NCI-H345 (cell line): Measurements from ENCODE around the gene ODF2.
"Not testable (repeated sequence)": the region's sequence is repeated elsewhere in the genome, so short reads cannot be mapped to it uniquely, and the experiment has no call there.

Experiments used
- DNase-seq: peaks from one replicate; lab custom pipeline; 2025; lab: John Stamatoyannopoulos, UW

ODF2 gene

GRCh38 chr9:128484686-128485413 lies 29.0 kb downstream of the ODF2 start:
- DNase-seq, result no peak

- no peak for DNase-seq
These were observed 29.6 kb downstream of the ODF2 start for GRCh38 chr9:128485414-128485855.

DNA sequence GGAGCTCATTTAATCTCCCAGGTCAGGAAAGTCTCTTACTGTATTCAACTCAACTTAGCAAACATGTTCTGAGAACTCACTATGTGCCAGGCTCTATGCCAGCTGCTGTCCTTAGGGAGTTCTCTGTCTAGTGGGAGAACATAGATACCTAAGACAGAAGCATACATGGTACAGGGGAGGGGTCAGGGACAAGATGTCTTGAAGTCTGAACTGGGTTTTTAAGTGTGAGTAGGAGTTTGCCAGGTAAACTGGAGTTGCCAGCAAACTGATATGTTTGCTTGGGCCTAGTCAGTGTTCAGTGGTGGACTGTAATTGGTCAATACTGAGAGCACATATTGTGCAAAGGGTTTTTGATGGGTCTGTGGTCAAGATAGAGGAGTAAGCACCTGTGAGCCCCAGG lies 30.4 kb downstream of the ODF2 start:
- DNase-seq, result no peak

GRCh38 chr9:128493424-128493823 lies 37.6 kb downstream of the ODF2 start:
- no peak for DNase-seq

- peak; percentile 62 for DNase-seq
These were observed 38.4 kb downstream of the ODF2 start for GRCh38 chr9:128494108-128494745.

DNA sequence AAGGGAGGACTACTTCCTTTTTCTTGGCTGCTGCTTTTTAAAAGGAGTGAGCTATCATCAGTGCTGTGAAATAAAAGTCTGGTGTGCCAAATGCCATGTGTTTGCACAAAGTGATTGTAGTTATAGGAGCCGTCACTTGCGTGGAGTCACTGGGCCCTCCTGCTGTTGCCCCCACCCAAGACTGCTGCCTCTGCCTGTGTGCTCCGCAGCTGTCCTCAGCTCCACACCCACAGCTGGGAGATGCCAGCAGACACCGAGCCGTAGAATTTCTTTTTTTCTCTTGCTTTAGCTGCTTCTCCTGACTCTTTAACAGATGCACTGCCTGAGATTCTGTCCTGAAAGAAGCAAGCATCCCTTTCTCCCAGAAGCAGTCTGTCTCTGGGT lies 38.9 kb downstream of the ODF2 start:
- no peak for DNase-seq

DNA sequence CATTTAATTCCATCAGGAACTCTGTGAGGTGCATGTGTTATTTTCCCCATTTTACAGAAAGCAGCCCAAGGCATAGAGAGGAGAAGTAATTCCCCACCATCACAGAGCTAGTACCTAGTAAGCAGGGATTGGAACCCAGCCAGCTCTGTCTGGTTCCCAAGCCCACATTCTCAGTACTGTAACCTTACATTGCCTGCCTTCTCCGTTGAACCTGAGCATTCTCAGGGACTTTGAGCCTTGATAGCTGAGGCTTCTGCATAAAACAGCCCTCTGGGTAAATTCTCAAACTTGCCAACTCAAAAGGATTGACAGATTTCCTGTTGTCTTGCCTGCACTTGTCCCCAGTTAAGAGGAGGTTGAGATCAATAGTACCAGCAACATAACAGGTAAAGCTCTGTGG lies 39.5 kb downstream of the ODF2 start:
- DNase-seq, result no peak

GRCh38 chr9:128495804-128496417 lies 40.1 kb downstream of the ODF2 start:
- DNase-seq, result no peak

DNA sequence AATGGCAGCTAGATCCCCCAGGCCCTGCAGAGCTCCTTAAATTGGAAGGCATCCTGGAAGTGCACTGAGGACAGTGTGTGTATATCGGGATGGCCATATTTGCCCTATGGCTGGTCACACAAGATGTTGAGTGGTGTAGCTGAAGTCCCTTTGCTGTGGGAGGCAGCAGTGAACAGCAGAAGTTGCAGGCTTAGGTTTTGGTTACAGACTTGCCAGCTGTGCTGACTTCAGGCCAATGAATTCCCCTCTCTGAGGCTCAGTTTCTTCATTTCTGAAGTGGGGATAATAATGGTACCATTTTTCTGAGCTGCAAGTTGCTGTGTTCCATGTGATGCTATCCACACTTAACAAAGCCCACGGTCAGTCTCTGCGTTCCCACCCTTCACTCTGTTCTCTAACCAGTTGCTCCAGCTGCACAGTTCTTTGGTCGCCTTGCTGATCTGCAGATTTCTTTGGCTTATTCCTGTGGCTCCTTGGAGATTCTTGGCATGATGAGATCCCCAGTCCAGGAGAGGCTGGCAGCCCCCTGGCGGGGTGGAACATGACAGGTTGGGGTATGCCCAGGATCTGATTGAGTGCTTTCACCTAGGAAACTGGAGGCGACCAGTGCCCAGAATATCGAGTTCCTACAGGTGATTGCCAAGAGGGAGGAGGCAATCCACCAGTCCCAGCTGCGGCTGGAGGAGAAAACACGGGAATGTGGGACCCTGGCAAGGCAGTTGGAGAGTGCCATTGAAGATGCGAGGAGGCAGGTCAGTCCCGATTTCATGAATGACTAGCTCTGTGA lies 42.2 kb downstream of the ODF2 start:
- DNase-seq, result no peak

- DNase-seq, result no peak
These were observed 43.1 kb downstream of the ODF2 start for GRCh38 chr9:128498911-128499310.

DNA sequence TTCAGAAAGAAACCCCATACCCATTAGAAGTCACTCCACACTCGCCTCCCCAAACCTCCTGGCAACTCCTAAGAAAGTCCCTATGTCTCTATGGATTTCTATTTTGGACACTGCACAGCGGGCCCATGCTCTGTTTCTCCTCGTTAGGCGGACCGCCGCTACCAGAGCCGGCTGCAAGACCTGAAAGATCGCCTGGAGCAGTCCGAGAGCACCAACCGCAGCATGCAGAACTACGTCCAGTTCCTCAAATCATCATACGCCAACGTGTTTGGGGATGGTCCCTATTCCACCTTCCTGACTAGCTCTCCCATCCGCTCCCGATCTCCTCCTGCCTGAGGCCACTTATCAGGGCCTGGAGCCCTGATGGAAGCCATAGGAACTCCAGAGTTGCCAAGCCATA lies 44.1 kb downstream of the ODF2 start:
- DNase-seq, result no peak

DNA sequence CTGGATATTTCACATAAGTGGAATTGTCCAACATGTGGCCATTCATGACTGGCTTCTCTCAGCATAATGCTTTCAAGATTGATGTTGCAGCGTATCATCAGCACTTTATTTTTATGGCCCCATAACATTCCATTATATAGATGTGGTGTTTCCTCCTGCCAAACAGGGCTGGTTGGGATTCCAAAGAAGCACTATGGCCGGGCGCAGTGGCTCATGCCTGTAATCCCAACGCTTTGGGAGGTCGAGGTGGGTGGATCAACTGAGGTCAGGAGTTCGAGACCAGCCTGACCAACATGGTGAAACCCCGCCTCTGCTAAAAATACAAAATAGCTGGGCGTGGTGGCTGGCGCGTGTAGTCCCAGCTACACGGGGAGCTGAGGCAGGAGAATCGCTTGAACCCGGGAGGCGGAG lies 47.6 kb downstream of the ODF2 start:
- DNase-seq, result not testable (repeated sequence)

DNA sequence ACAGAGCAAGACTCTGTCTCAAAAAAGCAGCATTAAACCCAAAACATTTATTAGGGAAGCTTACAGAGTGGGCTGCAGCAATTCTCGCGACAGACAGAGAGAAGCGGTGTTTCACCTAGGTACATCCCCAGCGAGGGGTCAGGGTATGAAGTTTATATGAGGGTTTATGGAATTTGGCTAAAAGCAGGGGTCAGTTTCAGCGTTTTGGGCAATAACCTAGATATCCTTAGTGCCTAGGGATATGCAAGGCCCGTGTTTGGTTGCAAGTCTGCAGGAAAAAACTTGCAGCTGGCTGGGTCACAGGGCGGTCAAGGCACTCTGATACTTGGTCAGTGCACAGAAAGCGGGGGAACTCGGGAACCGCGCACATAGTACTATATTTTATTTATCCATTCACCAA lies 48.1 kb downstream of the ODF2 start:
- DNase-seq, result no peak

DNA sequence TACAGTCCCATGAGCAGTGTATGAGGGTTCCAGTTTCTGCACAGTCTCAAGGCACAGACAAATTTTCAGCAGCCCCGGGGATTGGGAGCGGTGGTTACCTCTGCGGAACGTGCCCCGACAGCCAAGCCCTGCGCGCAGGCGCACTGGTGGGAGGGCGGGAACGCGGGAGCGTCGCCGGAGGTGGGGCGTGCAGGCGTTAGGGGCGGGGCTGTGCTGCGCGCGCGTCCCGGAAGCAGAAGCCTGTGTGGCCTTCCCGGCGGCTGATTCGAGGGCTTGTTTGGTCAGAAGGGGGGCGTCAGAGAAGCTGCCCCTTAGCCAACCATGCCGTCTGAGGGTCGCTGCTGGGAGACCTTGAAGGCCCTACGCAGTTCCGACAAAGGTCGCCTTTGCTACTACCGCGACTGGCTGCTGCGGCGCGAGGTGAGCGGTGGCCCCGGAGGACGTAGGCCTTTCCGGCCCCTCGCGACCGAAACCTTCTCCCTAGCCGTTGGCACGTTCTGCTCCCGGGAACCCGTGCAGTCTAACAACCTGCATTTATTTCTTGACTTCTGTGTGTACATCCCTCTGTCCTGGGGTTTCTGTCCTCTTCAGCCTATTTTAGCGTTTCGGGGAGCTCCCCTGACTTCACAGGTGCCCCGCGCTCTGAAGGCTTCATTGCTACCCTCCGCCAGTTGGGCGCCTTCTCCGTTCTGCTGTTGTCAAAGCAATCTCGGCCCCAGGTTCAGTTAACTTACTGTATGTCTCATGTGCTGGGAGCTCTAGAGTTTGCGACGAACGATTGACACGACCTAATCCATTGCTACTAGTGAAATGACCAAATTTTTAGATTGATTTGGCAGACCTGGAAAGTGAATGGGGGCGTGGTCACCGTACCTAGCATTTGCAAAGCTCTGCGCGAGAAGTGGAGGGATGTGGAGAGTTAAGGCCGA lies 48.9 kb downstream of the ODF2 start, which contains the start of gene GLE1:
GLE1 (plus strand) TSS at position 235 of the 929 bp plus-strand sequence; CDS start at position 322, 87 bp downstream.
- DNase-seq, result peak; percentile 94

GRCh38 chr9:128505414-128505765 lies 49.6 kb downstream of the ODF2 start:
- no peak for DNase-seq

DNA sequence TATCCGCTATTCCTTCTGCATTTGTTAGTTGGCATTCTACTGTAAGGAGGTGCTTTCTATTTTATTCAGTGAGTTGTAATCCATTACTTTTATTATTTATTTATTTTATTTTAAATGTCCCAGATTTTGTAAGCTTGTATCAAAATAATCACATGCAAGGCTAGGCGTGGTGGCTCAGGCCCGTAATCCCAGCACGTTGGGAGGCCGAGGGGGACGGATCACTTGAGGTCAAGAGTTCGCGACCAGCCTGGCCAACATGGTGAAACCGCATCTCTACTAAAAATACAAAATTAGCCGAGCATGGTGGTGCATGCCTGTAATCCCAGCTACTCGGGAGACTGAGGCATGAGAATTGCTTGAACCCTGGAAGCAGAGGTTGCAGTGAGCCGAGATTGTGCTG lies 50.1 kb downstream of the ODF2 start:
- DNase-seq, result not testable (repeated sequence)

- no peak for DNase-seq
These were observed 57.0 kb downstream of the ODF2 start for GRCh38 chr9:128512820-128513219.

GRCh38 chr9:128521956-128522355 lies 66.2 kb downstream of the ODF2 start:
- no peak for DNase-seq

GRCh38 chr9:128523199-128523925 lies 67.6 kb downstream of the ODF2 start:
- peak; percentile 78 for DNase-seq

DNA sequence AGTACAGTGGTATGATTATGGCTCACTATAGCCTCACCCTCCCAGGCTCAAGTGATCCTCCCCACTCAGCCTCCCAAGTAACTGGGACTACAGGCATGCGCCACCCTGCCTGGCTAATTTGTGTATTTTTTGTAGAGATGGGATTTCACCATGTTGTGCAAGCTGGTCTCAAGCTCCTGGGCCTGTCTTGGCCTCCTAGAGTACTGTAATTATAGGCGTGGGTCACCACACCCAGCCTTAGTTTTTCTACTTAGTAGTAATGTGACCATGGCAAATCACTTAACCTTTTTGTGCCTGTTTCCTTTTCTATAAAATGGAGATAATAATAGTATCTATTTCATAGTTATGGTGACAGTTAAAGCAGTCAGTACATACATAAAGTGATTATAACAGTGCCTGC lies 70.9 kb downstream of the ODF2 start:
- no peak for DNase-seq
